Lower leg skin (tissue), 3 donors: ENCODE results near the gene ARL1.

Experiments used
- CTCF ChIP-seq, 3 donors: fragments of 450-650 bp; IDR thresholded peaks; one replicate each; pipeline ENCODE4 v1.5.1; 2016; ENCODE audit warnings: antibody characterized with exemption in 3 of 3, mild to moderate bottlenecking in 3 of 3, moderate library complexity in 2 of 3
- POLR2A ChIP-seq, 2 donors: fragments of 450-650 bp; IDR thresholded peaks; one replicate each; pipeline ENCODE4 v1.6.1; 2016 to 2017; ENCODE audit warnings: antibody characterized with exemption in 2 of 2, mild to moderate bottlenecking in 1 of 2, moderate library complexity in 1 of 2

DNA sequence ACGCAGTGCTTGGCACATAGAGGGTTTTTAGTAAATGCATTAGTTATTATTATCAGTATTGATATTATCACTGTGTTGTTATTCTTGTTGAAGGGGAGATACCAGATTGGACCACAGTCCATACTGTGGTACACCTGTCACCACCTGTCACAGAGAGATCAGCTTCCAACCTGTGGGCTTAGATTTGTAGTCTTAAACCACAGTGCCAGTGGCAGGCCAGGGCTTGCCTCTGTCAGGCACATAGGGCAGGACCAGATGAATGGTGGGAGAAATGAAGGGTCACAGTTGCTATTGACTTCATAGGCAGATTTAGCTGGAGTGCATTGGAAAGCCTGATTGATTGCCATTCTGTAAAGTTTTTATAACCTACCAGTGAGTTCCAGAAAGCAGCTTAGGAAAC is 35.1 kb downstream of the ARL1 start:
- TF ChIP-seq POLR2A (IDR thresholded peaks at IDR 0.05): no peak
- TF ChIP-seq CTCF (IDR thresholded peaks at IDR 0.05): no peak
